Raji (cell line): ENCODE measurements around the gene MTCH1.

ENCODE experiments used
- POLR2A ChIP-seq: IDR thresholded peaks from 2 replicates; pipeline ENCODE4 v1.6.1; 2011; ENCODE audit warnings: low read depth, low read length, control low read depth; ENCODE audit not compliant: insufficient read depth

MTCH1 gene, protein sequence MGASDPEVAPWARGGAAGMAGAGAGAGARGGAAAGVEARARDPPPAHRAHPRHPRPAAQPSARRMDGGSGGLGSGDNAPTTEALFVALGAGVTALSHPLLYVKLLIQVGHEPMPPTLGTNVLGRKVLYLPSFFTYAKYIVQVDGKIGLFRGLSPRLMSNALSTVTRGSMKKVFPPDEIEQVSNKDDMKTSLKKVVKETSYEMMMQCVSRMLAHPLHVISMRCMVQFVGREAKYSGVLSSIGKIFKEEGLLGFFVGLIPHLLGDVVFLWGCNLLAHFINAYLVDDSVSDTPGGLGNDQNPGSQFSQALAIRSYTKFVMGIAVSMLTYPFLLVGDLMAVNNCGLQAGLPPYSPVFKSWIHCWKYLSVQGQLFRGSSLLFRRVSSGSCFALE

DNA sequence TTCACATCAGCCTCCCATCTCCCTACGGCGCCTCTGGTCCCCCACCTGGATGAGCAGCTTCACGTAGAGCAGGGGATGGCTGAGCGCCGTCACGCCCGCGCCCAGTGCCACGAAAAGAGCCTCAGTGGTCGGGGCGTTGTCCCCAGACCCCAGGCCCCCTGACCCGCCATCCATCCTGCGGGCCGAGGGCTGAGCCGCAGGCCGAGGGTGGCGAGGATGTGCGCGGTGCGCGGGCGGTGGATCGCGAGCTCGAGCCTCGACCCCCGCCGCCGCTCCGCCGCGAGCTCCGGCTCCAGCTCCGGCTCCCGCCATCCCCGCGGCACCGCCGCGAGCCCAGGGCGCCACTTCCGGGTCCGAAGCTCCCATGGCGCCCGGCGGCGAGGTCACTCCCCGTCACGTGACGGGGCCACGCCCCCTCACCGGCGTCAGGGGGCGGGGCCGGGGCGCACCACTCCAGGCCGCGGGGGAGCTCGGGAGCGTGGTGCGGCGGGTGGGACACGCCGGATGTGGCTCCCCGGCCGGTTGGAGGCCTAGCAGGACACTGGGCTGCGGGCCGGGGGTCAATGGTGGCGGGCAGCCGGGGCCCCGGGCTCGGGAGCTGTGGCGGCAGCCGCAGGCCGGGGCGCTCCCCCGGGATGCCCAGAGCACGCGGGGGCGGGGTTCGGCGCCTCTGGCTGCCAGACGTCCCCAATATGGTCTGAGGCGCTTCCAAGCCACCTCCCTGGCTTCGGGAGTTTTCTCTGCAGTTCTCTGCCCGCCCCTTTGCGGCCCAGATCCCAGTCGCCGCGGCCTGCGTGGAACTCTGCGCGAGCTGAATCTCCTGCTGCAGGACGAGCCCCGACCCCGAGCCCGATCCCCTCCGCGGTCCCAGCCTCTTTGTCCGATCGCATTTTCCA is at the start of gene MTCH1:
Gene MTCH1 (minus strand): TSS at position 389 of the 896 bp plus-strand sequence. CDS start 23 bp downstream, at position 366.
- peak; percentile 97 for TF ChIP-seq POLR2A

DNA sequence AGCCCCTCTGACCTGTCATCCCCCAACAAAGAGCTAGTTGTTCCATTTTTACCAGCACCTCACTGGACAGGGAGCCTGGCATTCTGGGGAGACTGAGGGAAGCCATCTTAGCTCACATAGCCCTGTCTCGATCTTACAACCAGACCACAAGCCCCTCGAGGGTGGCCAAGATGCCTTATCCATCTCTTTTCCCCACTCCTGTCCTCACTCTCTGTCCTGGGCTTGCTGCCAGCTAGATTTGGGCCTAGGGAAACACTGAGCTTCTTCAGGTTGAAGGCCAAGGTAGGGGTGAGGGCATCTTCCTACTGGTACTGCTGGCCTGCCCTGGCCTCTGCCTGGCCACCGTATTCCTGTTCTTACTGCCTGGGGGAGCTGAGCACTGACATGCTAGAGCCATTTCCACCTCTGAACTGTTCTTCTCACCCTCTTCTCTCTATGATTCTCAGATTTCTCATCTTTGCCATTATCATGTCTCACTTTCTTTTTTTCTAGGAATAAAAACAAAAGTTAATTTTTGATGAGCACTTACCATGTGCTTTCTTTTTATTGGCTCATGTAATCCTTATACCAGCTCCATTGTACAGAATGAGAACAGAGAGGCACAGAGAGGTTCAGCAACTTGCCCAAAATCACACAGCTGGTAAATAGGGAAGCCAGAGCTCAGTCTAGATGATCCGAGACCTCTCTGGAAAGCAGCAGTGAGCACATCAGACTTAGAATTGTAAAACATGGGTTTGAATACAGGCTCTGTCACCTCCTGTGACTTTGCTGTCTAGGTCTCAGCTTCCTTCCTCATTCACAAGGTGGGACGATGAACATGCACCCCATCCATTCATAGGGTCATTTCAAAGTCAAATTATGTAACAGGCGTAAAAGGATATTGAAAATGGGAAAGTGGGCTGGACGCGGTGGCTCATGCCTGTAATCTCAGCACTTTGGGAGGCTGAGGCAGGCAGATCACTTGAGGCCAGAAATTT is 48.1 kb upstream of the MTCH1 start:
- no peak for TF ChIP-seq POLR2A

- TF ChIP-seq POLR2A = no peak
Measured at GRCh38 chr6:37033255-37033654, 47.3 kb upstream of the MTCH1 start.

GRCh38 chr6:37032239-37032638 is 46.2 kb upstream of the MTCH1 start:
- no peak for TF ChIP-seq POLR2A

GRCh38 chr6:37030599-37030998 is 44.6 kb upstream of the MTCH1 start:
- no peak for TF ChIP-seq POLR2A

GRCh38 chr6:37029249-37029971 is 43.4 kb upstream of the MTCH1 start:
- no peak for TF ChIP-seq POLR2A

DNA sequence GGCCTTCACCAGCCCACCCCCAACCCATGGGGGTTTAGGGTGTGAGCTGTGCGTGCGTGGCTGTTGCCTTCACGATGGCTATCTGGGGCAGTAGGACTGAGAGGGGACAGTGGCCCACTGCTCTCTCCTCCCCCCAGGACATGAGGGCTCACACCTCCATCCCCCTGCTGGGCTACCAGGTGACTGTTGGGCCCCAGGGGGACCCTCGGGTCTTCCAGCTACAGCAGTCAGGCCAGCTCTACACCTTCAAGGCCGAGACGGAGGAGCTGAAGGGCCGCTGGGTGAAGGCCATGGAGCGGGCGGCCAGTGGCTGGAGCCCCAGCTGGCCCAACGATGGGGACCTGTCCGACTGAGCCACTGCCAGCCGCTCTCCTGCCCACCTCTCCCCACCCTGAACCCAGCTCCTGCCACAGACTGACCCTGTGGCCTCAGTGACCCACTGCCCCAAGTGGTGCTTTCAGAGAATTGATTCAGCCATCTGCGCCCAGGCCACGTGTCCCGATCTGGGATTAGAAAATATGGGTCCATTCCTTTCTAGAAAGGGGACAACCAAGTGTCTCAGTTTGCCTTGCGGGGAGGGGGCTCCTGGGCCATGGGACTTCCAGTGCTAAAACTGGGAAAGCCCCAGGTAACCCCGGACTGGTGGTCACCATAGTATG is 41.9 kb upstream of the MTCH1 start:
- no peak for TF ChIP-seq POLR2A

DNA sequence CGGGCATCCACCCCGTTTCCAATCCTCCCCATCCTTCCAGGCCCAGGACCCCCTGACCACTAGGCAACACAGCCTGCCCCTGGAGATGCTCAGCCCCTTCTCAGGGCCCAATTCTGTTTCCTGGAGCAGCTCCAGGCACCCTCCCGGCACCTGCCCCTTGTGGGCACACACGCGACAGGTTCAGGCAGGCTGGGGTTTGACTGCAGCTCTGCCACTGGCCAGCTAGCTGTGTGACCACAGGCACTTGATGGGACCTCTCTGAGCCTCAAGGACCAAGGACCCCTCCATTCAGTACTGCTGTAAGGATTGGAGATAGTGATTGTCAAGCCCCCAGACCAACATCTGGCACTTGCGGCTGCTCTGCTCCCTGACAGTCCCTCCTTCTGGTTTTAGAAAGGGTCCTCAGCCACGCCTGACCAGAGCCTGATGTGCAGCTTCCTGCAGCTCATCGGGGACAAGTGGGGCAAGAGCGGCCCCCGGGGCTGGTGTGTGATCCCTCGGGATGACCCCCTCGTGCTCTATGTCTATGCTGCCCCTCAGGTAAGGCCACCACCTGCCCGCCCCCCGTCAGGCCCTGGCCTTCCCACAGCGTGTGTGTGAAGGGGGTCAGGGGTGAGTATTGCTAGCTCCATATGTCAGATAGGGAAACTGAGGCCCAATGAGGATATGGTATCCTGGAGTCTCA is 41.2 kb upstream of the MTCH1 start:
- TF ChIP-seq POLR2A = no peak

GRCh38 chr6:37025621-37026466 is 39.8 kb upstream of the MTCH1 start:
- no peak for TF ChIP-seq POLR2A

- TF ChIP-seq POLR2A = no peak
Measured at GRCh38 chr6:37024656-37025337, 38.8 kb upstream of the MTCH1 start.

GRCh38 chr6:37022135-37022863 is 36.3 kb upstream of the MTCH1 start:
- no peak for TF ChIP-seq POLR2A
